NAMALWA (cell line): ENCODE data around the gene RAP1GAP2.
A peak's percentile ranks its signal among the peaks of the same experiment; 100 is the strongest.
"Not testable (repeated sequence)": the region's sequence is repeated elsewhere in the genome, so short reads cannot be mapped to it uniquely, and the experiment has no call there.

Source experiments
- DNase-seq: peaks from one replicate; pipeline ENCODE4 v3.0.0-alpha.2; 2015; ENCODE audit warnings: low spot score

The RAP1GAP2 gene

DNA sequence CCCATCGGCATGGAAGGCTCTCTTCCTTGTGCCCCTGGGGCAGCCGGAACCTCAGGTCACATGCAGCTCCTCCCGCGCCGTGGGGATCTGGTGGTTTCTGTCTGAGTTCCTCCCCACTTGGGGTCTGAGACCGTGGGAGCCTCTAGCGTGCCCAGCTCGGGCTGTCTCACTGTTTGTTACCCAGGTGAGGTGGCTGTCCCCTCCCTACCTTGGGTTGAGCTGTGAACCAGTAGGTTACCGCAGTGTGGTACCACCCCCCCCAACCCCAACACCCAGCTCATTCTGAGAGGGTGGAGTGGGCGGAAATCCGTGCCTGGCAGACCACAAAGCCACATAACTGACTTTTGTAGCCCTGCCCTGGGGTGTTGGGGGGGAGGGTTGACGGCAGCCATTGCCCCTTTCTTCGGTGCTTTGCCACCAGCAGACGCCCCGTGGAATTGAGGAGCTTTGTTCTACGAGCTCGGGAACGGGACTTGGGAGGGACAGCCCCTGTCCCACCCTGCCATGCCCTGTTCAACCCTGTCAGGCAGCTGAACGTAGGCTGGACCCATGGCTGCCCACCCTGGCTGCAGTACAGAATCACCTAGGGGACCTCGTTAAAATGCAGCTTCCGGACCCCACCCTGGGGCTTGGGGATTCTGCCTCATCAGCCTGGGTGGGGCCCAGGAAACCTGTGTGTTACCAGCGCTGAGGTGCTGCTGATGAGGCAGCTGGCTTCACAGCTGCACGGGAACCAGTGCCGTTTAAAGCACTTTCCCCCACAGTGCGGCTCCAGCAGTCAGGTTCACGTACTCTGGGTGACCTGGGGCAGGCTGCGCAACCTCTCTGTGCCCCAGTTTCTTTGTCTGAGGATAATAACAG is 18.5 kb downstream of the RAP1GAP2 start:
- DNase-seq = peak; percentile 59

DNA sequence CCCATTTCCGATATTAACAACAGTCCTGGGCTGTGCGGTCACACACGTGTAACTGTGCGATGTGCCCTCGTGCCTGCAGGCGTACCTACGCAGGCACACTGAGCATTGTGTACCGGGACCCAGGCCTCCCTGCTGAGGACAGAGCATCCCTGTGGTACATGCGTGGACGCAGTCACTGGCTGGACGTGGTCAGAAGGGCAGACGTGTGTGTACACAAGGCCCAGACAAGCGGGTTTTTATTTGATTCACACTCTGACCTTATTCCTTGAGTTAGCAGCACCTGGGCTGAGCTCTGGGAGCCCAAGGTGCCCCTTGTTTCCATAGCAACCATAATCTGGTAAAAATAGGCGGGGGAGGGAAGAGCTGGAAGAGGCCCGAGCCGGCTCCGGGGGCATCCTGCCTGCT is 19.5 kb downstream of the RAP1GAP2 start:
- DNase-seq = no peak

DNA sequence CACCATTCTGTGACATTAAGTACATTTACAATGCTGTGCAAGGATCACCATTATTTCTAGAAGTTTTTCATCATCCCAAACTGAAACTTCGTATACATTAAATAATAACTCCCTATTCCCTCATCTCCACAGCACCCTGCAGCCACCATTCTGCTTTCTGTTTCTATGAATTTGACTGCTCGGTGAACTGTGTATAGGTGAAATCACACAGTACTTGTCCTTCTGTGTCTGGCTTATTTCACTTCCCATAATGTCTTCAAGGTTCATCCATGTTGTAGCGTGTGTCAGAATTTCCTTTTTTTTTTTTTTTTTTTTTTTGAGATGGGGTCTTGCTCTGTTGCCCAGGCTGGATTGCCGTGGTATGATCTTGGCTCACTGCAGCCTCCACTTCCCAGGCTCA is 20.4 kb downstream of the RAP1GAP2 start:
- DNase-seq = peak; percentile 17

DNA sequence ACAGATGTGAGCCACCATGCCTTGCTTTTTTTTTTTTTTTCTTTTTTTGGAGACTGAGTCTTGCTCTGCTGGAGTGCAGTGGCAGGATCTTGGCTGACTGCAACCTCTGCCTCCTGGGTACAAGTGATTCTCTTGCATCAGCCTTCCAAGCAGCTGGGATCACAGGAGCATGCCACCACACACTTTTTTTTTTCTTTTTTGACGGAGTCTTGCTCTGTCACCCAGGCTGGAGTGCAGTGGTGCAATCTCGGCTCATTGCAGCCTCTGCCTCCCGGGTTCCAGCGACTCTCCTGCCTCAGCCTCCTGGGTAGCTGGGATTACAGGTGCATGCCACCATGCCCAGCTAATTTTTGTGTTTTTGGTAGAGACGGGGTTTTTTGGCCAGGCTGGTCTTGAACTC is 23.1 kb downstream of the RAP1GAP2 start:
- not testable (repeated sequence) for DNase-seq

DNA sequence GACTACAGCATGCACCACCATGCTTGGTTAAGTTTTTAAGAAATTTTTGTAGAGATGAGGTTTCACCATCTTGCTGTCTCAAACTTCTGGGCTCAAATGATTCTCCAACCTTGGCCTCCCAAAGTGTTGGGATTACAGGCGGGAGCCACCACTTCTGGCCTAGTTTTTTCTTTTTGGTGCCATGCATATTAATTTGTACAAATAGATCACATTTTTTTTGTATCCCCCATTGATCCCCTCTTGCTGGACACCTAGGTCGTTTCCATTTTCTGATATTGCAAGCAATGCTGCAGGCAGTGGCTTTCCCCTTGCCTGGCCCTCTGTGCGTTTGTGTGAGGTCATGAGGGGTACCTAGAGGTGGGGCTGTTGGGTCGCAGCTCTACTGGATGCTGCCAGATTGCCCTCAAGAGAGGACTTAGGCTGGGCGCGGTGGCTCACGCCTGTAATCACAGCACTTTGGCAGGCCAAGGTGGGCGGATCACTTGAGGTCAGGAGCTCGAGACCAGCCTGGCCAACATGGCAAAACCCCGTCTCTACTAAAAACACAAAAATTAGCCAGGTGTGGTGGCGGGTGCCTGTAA is 23.8 kb downstream of the RAP1GAP2 start:
- no peak for DNase-seq

DNA sequence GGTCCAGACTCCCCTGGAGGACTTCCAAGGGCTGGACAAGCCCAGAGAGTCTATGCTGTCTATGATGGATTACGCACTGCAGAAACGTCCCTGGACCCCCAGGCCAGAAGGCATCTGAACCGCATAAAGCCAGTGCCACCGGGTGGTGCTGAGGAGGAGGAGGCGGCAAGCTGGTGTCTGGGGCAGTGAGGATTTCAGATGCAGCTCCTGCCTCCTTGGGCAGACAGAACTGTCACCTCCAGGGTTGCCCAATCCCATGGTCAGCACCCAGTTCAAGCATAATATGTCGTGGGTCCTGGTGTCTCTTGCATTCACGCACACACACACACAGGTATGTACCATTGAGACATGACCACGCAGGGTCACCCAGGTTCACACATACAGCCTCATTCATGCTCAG is 25.6 kb downstream of the RAP1GAP2 start:
- DNase-seq = no peak

DNA sequence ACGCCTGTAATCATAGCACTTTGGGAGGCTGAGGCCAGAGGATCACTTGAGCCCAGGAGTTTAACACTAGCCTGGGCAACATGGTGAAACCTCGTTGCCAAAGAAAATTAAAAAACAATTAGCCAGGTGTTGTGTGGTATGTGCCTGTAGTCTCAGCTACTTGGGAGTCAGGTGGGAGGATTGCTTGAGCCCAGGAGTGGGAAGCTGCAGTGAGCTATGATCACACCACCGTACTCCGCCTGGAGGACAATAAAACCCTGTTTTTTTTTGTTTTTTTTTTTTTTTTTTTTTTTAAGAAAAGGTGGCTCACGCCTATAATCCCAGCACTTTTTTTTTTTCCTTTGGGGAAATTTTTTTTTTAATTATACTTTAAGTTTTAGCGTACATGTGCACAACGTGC is 26.1 kb downstream of the RAP1GAP2 start:
- DNase-seq = no peak

DNA sequence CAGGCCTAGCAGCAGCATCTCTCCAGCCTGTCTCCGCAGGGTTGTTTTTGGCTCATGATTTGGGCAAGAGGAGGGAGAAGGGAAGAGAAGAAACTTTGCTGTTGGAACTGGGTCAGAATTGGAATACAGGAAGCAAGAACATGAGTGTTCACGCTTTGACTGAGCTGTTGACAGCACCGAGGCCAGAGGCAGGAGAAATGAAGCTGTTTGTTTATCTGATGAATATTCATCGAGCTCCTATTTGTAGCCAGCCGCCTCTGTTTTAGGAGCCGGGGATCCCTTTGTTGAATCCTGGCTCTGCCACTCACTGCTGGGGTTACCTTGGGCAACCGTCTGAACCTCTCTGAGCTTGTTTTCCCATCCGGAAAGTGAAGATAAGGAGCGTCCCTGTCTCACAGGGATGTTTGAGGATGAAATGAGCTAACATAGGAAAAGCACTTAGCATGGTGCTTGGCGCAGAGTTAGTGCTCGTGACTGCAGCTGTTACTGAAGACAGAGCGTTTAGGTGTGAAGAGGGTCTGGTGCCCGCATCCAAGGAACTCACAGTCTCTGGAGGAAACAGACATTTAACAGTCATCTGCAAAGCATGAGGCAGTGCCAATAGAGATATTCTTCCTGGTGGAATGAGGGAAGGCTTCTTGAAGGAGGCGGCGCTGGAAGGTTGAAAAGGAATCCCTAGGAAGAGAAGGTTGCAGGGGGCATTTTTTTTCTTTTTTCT is 29.2 kb downstream of the RAP1GAP2 start:
- no peak for DNase-seq

DNA sequence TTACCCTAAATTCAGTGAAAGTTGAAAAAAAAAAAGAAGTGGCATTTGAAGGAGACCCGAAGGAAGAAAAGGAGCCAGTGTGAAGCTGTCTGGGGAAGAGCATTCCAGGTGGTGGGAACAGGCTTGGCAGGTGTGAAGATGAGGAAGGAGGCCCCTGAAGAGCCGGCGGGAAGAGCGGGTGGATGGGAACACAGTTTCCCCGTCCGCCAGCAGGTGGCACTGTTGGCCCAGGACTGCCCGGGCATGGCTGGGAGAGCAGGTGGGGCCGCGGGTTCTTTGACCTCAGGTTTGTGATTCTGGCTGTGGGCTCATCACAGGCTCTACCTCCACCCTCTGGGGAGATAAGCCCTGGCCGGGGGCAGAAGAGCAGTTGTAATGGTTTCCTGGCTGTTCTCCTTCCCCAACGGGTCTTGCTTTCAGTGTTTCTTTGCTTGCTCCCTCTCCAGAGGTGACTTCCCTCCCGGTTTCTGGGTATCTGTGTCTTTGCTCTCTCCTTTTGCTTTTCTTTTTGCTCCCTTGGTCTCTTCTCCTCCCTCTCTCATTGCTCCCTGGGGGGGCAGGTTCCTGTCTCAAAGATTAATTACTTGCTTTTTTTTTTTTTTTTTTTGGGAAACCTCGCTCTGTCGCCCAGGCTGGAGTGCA is 32.3 kb downstream of the RAP1GAP2 start:
- peak; percentile 68 for DNase-seq

DNA sequence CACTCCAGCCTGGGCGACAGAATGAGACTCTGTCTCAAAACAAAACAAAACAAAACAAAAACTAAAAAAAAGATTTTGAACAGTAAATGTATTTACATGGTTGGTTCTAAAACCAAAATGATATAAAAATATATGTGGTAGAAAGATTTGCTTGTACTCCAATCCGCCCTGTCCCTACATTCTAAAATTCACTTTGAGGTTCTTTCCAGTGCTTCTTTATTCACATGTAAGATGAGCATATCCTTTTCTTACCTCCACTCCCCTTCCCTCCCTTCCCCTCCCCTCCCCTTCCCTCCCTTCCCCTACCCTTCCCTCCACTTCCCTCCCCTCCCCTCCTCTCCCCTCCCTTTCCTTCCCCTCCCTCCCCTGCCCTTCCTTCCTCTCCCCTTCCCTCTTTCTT is 34.4 kb downstream of the RAP1GAP2 start:
- DNase-seq = no peak

DNA sequence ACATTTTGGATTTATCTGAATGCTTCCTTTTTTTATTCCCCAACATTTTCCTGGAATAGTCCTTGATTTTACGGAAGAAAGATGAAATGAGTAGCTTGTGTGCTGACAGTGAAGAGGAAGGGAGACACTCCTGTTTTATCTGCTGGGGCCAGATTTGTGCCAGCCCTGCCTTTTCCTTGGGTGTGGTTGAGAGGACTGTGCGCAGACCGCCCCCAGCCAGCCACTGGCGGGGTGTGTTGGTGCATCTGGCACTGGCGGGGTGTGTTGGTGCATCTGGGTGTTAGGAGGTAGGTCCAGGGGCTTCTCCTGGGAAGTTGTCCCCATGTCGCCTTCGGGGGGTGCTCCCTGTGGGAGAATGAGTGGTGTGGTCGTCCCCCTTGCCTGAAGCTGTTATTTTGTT is 39.5 kb downstream of the RAP1GAP2 start:
- no peak for DNase-seq

DNA sequence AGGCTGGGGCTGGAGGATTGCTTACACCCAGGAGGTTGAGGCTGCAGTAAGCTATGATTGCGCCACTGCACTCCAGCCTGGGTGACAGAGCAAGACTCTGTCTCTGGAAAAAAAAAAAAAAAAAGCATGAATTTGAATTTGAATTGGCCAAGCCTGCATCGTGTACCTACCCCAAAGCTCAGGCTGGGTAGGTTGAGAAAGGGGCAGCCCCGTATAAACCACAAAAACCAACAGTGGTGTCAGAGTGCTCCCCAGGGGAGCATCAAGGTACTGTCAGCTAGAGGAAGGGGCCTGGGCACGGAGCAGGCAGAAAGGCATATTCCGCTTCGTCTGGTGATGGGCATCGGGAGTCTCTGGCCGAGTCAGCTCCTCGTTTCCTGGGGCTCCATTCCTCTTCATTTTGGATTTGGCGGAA is 40.9 kb downstream of the RAP1GAP2 start:
- DNase-seq = peak; percentile 68

DNA sequence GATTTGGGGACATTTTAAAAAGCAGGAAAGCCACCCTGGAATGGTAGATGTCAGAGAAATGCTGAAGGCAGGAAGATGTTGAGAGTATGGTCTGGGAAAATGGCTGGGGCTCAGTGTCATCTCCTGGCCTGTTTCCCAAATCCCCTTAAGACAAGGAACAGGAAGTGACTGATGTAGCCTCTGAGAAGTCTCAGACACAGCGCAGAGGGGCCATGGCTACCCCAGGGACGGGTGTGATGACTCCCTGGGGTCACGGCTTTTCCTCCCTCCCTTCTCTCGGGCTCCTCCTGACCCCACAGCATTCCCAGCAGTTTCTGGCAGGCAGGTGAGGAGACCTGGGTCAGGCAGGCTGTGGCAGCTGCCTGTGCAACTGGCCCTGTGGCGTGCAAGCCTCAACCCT is 45.4 kb downstream of the RAP1GAP2 start:
- DNase-seq = no peak

DNA sequence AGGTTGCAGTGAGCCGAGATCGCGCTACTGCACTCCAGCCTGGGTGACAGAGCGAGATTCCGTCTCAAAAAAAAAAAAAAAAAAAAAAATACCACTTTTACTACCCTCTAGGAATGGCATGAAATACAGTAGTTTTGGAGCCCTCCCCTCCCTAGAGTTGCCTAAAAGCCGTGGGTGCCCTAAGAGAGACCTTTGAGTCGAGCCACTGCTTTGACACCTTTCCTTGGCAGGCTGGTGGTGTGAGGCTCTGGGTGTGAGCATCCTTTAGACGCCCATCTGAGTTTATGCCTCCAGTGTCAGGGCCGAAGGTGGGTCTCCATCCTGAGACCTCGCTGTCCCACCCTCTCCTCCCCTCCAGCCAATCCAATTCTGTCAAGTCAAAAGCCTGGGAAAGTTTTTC is 46.2 kb downstream of the RAP1GAP2 start:
- no peak for DNase-seq

DNA sequence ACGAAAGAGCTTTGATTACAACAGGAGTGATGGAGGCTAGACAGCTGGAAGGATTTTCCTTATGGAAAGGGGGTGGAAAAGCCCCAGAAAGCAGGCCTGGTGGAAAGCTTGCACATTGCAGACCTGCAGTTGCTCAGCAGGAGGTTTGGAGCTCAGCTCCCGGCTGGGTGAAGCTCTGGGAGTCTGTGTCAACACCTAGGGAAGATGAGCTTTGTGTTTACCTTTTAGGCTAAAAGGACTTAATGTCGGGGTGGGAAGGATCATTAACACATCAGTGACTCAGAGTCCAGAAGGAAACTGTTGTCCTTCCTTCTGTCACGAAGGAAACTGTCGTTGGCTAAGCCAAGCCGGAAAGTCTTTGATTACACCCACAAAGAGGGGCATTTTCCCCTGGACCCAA is 48.2 kb downstream of the RAP1GAP2 start:
- no peak for DNase-seq

DNA sequence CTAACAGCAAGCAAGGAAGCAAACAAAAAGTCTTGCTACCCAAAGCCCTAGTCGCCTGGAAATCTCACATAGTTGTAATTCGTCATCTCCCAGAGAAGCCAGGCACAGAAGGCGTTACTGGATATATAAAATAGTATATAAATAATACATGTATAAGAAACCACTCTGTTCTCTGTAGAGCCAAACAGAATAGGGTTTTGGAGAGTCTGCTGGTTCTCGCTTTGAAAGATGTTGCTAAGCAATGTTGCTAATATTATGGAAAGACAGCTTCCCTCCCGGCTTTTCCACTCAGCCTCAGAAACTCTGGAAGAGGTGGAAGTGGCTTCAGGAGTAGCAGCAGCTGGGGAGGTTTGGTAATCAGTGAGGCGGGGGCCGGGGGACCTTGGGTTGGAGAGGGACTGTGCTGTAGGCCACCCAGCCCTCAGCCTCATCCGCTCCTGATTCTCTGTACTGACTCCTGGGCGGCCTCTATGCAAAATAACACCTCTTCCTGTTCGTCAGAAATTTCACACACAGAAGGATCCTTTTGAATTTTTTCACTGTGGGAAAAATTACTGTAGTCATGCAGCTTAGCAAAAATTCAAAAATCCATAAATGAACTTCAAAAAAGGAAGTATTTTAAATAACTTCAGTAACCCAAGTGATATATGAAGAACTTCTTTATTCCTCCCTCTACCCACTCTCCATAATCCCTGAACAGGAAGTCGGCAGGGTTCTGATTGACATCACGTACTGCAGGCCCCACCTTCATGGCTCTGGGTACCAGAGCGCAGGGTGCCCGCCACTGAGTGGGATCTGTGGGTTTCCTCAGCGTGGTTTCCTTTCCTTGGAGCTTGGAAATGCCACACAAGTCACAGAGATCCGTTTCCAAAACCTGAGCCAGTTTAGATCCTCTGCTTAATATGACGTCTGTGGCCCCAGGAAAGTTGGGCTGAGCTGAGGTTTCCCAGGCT is 51.4 kb downstream of the RAP1GAP2 start:
- DNase-seq = no peak

DNA sequence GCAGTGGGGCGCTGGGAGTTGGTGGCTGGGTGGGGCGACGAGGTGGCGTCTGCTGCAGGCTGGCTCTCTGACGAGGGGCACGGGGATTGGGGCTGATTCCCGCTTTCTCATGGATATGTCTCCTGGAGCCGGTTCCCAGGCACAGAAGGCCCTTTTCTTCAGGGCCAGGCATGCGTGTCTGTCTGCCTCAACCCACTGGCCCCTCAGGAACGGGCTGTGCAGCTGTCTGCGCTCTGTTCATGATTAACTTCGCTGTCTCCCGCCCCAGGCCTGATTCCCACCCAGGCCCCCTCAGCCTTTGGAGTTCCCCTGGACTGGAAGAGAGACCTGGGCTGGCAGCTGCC is 53.1 kb downstream of the RAP1GAP2 start:
- no peak for DNase-seq

DNA sequence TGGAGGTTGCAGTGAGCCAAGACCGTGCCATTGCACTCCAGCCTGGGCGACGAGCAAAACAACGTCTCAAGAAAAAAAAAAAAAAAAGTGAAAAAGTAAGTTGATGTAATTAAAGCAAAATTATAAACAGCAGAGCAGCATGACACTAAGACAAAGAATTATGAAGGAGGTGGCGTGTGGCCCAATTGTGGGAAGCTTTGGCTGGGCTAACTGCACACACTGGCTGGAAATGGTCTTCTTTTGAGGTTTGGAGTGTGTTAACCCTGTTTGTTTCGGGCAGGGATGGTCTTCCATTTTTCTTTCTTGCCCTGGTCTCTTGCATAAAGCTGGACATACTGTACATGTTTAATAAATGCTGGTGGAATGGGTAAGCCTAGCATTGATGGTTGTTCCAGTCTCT is 54.8 kb downstream of the RAP1GAP2 start:
- no peak for DNase-seq

DNA sequence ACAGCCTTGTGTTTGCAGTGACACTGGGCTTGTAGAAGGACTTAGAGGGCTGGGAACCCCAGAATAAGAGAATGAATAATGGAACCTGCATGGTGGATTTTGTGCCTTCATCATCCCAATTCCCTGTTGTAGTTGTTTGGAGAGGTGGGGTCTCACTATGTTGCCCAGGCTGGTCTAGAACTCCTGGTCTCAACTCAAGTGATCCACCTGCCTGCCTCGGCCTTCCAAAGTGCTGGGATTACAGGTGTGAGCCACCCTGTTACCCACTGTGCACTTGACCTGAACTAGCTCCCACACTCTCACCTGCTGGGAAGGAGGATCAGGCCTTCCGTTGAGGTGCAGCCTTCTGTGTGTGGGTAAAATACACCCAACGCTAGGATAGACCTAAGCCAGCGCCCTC is 55.4 kb downstream of the RAP1GAP2 start:
- no peak for DNase-seq

DNA sequence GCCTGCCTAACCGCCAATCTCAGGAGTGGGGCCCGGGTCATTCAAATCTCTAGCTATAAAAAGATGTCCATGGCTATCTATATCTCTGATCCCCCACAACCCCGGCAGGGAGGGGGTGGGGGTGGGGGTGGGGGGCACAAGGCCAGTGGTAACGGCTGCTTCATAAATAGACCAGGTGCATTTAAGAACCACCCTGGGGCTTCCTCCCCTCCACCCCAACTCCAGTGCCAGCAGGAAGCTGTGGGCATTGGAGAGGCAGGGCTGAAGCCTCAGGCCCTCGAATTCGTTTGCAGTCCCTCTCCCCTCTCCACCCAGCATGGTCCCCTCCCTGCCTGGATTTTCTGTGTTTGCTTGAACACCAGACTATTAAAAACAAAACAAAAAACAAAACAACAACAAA is 56.0 kb downstream of the RAP1GAP2 start:
- no peak for DNase-seq

DNA sequence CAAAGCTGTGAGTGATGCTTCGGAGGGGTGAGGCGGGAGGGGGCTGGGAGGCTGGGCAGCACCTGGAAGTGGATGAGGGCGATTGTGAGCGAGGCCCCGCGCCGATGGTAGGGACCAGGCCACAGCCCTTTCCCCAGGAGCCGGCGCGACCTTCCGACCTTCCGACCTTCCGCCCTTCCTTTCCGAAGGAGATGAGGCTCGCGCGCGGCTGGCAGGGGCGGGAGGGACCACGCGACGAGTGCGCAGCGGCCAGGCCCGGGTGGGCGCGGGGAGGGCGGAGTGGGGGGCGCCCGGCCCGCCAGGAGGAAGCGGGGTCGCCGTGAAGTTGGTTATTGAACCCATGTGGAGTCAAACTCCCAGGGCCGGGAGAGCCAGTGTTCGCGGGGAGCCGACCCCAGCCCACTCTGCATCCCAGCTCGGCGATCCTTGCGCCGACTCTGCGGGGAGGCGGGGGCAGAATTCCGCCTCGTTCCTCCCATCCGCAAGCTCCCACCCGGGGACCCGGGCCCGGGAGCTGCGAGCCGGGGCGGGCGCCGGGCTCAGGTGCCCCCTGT is 56.6 kb downstream of the RAP1GAP2 start:
- no peak for DNase-seq
